MCF 10A (cell line): ENCODE results near the gene MAP2K5. TPM values are rescaled to one million over a fixed set of nuclear protein-coding genes. Genes with fewer than 3 reads are reported as not detected.

ENCODE experiments used
- Bru-seq: library from RNA; stranded (reverse); fragments of 400-500 nt; gene quantifications from one replicate; lab custom pipeline; 2021; lab: Mats Ljungman, UMichigan
- BruChase-seq, 2 experiments: library from RNA; stranded (reverse); fragments of 400-500 nt; gene quantifications; one replicate each; lab custom pipeline; 2021; lab: Mats Ljungman, UMichigan
- BruUV-seq: library from RNA; stranded (reverse); fragments of 400-500 nt; replicated peaks from 2 replicates; lab custom pipeline; 2021; lab: Mats Ljungman, UMichigan
- CTCF ChIA-PET: fragments of 300-600 bp; sonication (Branson Sonifier 250); formaldehyde crosslinking; extraction: SDS; loops from one replicate; lab custom pipeline; 2021; ENCODE audit warnings: antibody characterized with exemption, inconsistent platforms; lab: Yijun Ruan, JAX
- POLR2A ChIA-PET: fragments of 300-600, 350-650 bp; sonication (Branson Sonifier 250); formaldehyde crosslinking; extraction: SDS; loops from one replicate; lab custom pipeline; 2020; ENCODE audit warnings: antibody characterized with exemption, inconsistent platforms; lab: Yijun Ruan, JAX
- DNase-seq: peaks from one replicate; pipeline ENCODE4 v3.0.0-alpha.2; 2018; ENCODE audit not compliant: unreplicated experiment
- H3K27ac Mint-ChIP-seq: one replicate; pipeline ENCODE4 v1.8.0; 2022; ENCODE audit warnings: mild to moderate bottlenecking, low read depth, mixed read lengths; ENCODE audit not compliant: unreplicated experiment
- H3K27me3 Mint-ChIP-seq: one replicate; pipeline ENCODE4 v1.8.0; 2022; ENCODE audit warnings: mixed read lengths; ENCODE audit not compliant: insufficient read depth, unreplicated experiment
- H3K36me3 Mint-ChIP-seq: one replicate; pipeline ENCODE4 v1.8.0; 2022; ENCODE audit warnings: mild to moderate bottlenecking, moderate library complexity, mixed read lengths; ENCODE audit not compliant: insufficient read depth, unreplicated experiment
- H3K4me1 Mint-ChIP-seq: one replicate; pipeline ENCODE4 v1.8.0; 2022; ENCODE audit warnings: mixed read lengths; ENCODE audit not compliant: insufficient read depth, unreplicated experiment
- H3K4me3 Mint-ChIP-seq: one replicate; pipeline ENCODE4 v1.8.0; 2022; ENCODE audit warnings: mild to moderate bottlenecking, moderate library complexity, mixed read lengths; ENCODE audit not compliant: unreplicated experiment
- H3K9me3 Mint-ChIP-seq: one replicate; pipeline ENCODE4 v1.8.0; 2022; ENCODE audit warnings: mixed read lengths; ENCODE audit not compliant: unreplicated experiment
- intact Hi-C: fragments of 100-400 bp; cut with micrococcal nuclease; formaldehyde crosslinking; loops from 2 replicates; pipeline ENCODE4 v1.14.1; 2022
- long read RNA-seq: library from polyadenylated mRNA; stranded (forward); transcript quantifications from one replicate; pipeline ENCODE4 v2.0.0, GENCODE V29; 2022
- total RNA-seq: library from RNA; stranded (reverse); gene quantifications from 2 replicates; pipeline ENCODE4 v1.2.3, GENCODE V29; 2022
- TF ChIP-seq, protein P1 (sequence below): fragments of 200-600 bp; IDR thresholded peaks from one replicate; pipeline ENCODE4 v1.8.0; 2022; ENCODE audit warnings: antibody characterized with exemption, mild to moderate bottlenecking; ENCODE audit not compliant: unreplicated experiment

MAP2K5 gene
- total RNA-seq (24.4 and 29.0 TPM in 2 replicates), Bru-seq, nascent RNA (percentile 71 among the genes with signal in this experiment), BruChase-seq, experiment 1, labeled RNA remaining after a 6-hour chase (percentile 56 among the genes with signal in this experiment), BruChase-seq, experiment 2, labeled RNA remaining after a 2-hour chase (percentile 68 among the genes with signal in this experiment)
- long read RNA-seq, transcript MAP2K5-201 (22 exons, 2,347 nt) = major isoform, 12 of 46 reads
- long read RNA-seq, transcript MAP2K5-204 (21 exons, 1,689 nt) = major isoform, 12 of 46 reads
- long read RNA-seq, partial matches to known transcripts = 4 of 46 reads
- long read RNA-seq, other reads (novel, unspliced or antisense) = 18 of 46 reads

GRCh38 chr15:67542420-67543347 is at the start of gene MAP2K5:
Gene MAP2K5 (plus strand): TSS chr15:67542703. CDS start chr15:67543336, 633 bp downstream.
- Mint-ChIP-seq H3K27me3 (no peaks in the 10 kb centered on the region), H3K4me3 (peak within 1 kb of the TSS; percentile 96), H3K27ac (peak within 1 kb of the TSS; percentile 89), H3K36me3 (no peaks in the 10 kb centered on the region), H3K9me3 (no peaks in the 10 kb centered on the region), H3K4me1 (peaks cover 15% of the 10 kb centered on the region)
- no TSS peak for BruUV-seq
- intact Hi-C loops = loop anchor here (2.0 kb wide), 1 partner anchor 290 kb away; no protein-coding TSS in a partner anchor
- POLR2A ChIA-PET = interaction anchor here (0.6 to 5.6 kb wide), 19 partner anchors 8 to 1889 kb away, joined by 3 to 91 read pairs (median 4); partner anchors contain the start of genes C15orf61, CLN6, RPL4 and ZWILCH
- DNase-seq = peak; percentile 77
- CTCF ChIA-PET = interaction anchor here (0.6 to 1.0 kb wide), 3 partner anchors 16 to 213 kb away, joined by 3 to 4 read pairs (median 3); no protein-coding TSS in a partner anchor
- TF ChIP-seq, protein P1, sequence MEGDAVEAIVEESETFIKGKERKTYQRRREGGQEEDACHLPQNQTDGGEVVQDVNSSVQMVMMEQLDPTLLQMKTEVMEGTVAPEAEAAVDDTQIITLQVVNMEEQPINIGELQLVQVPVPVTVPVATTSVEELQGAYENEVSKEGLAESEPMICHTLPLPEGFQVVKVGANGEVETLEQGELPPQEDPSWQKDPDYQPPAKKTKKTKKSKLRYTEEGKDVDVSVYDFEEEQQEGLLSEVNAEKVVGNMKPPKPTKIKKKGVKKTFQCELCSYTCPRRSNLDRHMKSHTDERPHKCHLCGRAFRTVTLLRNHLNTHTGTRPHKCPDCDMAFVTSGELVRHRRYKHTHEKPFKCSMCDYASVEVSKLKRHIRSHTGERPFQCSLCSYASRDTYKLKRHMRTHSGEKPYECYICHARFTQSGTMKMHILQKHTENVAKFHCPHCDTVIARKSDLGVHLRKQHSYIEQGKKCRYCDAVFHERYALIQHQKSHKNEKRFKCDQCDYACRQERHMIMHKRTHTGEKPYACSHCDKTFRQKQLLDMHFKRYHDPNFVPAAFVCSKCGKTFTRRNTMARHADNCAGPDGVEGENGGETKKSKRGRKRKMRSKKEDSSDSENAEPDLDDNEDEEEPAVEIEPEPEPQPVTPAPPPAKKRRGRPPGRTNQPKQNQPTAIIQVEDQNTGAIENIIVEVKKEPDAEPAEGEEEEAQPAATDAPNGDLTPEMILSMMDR = no peak

DNA sequence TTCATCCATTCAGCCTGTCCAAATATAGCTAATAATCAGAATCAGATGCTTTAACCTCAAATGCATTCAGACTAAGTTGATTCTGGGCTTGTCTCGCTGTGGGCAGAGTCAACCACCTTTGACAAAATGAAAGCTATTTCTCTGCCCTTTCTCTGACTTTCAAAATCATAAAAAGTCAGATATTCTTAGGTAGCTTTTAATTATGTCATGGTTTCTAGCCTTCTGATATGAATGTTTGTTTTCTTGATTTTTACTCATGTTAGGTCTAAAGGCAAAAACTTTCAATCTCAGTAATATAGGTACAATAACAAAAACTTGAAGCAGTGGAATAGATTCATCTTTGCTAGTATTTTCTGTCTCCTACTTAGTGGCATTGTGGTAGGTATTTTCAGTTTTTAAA is 46.9 kb upstream of the MAP2K5 start:
- no peaks in the 10 kb centered on the region for H3K27me3 Mint-ChIP-seq
- H3K36me3 Mint-ChIP-seq = no peaks in the 10 kb centered on the region
- no peak overlapping the region for H3K27ac Mint-ChIP-seq
- BruUV-seq = no TSS peak
- TF ChIP-seq, protein P1 = no peak
- ChIA-PET POLR2A (interaction anchor here (0.9 to 1.5 kb wide), 3 partner anchors 13 to 26 kb away, joined by 3 to 9 read pairs (median 5); partner anchors contain the start of gene C15orf61), CTCF (interaction anchor here (0.6 to 1.4 kb wide), 2 partner anchors 35 to 341 kb away, joined by 3 read pairs; no protein-coding TSS in a partner anchor)
- intact Hi-C loops = no loop called here
- H3K4me3 Mint-ChIP-seq = no peak overlapping the region
- DNase-seq = no peak
- H3K4me1 Mint-ChIP-seq = no peaks in the 10 kb centered on the region
- H3K9me3 Mint-ChIP-seq = no peaks in the 10 kb centered on the region

DNA sequence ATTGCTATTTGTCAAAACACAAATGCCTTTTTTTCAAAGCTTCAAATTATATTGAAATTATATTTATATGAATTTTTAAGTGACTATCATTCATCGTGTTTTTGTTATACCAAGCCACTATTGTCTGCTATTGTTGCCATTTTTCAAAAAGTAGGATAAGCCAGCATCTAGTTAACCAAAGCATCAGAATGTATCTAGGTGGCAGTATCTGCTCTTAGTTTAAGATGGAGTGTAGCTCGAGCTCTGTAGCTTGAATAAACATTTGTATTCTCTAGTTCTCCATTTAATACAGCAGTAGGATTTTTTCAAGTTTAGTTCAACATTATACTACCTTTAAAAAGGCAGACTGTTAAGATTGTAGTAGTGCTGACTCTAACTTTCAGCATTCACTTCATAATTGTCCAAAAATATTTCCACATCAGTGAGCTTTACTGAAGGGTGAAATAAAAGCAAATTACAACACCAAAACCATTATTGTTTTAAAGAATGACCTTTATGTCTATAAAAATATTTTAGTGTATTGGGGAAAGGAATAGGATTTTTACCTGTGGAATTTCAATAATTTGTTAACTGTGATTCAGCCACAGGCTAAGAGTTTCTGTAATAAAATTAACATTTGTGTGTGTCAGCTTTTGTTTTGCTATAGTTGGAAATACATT is 41.2 kb upstream of the MAP2K5 start:
- intact Hi-C loops = loop anchor here (2.0 kb wide), 1 partner anchor 335 kb away; no protein-coding TSS in a partner anchor
- no peaks in the 10 kb centered on the region for H3K36me3 Mint-ChIP-seq
- no TSS peak for BruUV-seq
- TF ChIP-seq, protein P1 = peak; percentile 44
- ChIA-PET CTCF (interaction anchor here (0.5 to 3.5 kb wide), 8 partner anchors 11 to 496 kb away, joined by 3 to 13 read pairs (median 4); partner anchors contain the start of gene C15orf61), POLR2A (interaction anchor here (1.2 to 4.9 kb wide), 2 partner anchors 19 to 40 kb away, joined by 3 to 46 read pairs; partner anchors contain the start of gene C15orf61)
- H3K27ac Mint-ChIP-seq = no peak overlapping the region
- peak; percentile 25 for DNase-seq
- no peak overlapping the region for H3K4me3 Mint-ChIP-seq
- H3K9me3 Mint-ChIP-seq = no peaks in the 10 kb centered on the region
- H3K27me3 Mint-ChIP-seq = no peaks in the 10 kb centered on the region
- peaks cover 13% of the 10 kb centered on the region for H3K4me1 Mint-ChIP-seq
